ENCODE data around the gene PDE7B. TPM values are rescaled to one million over a fixed set of nuclear protein-coding genes. Genes with fewer than 3 reads are reported as not detected.

The PDE7B gene
- total and polyA plus RNA-seq, 4 donors = 0.26 to 3.7 (median 1.8) TPM

GRCh38 chr6:136022224-136022874 lies 170.8 kb downstream of the PDE7B start:
- no peak for ATAC-seq (ENCODE audit: insufficient read depth, low FRiP score)
- TF ChIP-seq, protein P1, sequence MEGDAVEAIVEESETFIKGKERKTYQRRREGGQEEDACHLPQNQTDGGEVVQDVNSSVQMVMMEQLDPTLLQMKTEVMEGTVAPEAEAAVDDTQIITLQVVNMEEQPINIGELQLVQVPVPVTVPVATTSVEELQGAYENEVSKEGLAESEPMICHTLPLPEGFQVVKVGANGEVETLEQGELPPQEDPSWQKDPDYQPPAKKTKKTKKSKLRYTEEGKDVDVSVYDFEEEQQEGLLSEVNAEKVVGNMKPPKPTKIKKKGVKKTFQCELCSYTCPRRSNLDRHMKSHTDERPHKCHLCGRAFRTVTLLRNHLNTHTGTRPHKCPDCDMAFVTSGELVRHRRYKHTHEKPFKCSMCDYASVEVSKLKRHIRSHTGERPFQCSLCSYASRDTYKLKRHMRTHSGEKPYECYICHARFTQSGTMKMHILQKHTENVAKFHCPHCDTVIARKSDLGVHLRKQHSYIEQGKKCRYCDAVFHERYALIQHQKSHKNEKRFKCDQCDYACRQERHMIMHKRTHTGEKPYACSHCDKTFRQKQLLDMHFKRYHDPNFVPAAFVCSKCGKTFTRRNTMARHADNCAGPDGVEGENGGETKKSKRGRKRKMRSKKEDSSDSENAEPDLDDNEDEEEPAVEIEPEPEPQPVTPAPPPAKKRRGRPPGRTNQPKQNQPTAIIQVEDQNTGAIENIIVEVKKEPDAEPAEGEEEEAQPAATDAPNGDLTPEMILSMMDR (IDR thresholded peaks at IDR 0.05; ENCODE audit: control extremely low read depth, extremely low read depth) = no peak
- Histone ChIP-seq H3K27ac (ENCODE audit: low read depth in 1 of 2, low read length in 1 of 2) (no peak overlapping the region), H3K36me3 (ENCODE audit: control insufficient read depth in 4 of 4, insufficient read depth in 4 of 4, low read length in 4 of 4) (no peaks in the 10 kb centered on the region), H3K9ac (ENCODE audit: insufficient read depth in 1 of 2, low read length in 2 of 2) (no peak overlapping the region), H3K4me3 (no peak overlapping the region), H3K9me3 (ENCODE audit: control insufficient read depth in 4 of 4, insufficient read depth in 3 of 4, low read length in 3 of 4) (no peaks in the 10 kb centered on the region), H3K27me3 (ENCODE audit: control insufficient read depth in 3 of 3, insufficient read depth in 3 of 3, low read length in 2 of 3) (no peaks in the 10 kb centered on the region), H3K4me1 (ENCODE audit: control insufficient read depth in 5 of 5, insufficient read depth in 5 of 5, low read length in 5 of 5) (peaks cover 0 to 5% (median 0%) of the 10 kb centered on the region in 5 donors)
- WGBS, 2 donors = 79 to 86% methylated on average over 3 of the region's 3 CpGs
- no peak for DNase-seq

DNA sequence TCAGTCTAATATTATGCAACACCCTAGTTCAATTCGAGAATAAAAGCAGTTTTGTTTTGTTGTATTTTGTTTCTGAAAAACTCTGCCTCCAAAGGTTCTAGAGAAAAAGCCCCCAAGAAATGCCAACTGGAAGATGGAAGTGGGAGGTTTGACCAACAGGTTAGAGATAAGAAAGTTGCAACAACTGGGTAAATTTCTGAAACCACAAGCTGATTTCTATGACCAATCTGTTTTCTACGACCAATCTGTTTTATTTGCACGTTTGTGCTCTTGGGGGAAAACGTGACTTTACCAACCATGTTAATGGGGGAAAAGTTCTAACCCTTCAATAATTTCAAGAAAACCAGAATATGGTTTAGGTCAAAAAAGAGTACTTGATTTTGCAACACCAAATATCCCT lies 173.2 kb downstream of the PDE7B start:
- ATAC-seq (ENCODE audit: insufficient read depth, low FRiP score) = no peak
- Histone ChIP-seq H3K9ac (ENCODE audit: insufficient read depth in 1 of 2, low read length in 2 of 2) (no peak overlapping the region), H3K27me3 (ENCODE audit: control insufficient read depth in 3 of 3, insufficient read depth in 3 of 3, low read length in 2 of 3) (peaks cover 0 to 2% (median 0%) of the 10 kb centered on the region in 3 donors), H3K4me1 (ENCODE audit: control insufficient read depth in 5 of 5, insufficient read depth in 5 of 5, low read length in 5 of 5) (peaks cover 0 to 5% (median 0%) of the 10 kb centered on the region in 5 donors), H3K4me3 (no peak overlapping the region), H3K27ac (ENCODE audit: low read depth in 1 of 2, low read length in 1 of 2) (no peak overlapping the region), H3K9me3 (ENCODE audit: control insufficient read depth in 4 of 4, insufficient read depth in 3 of 4, low read length in 3 of 4) (no peaks in the 10 kb centered on the region), H3K36me3 (ENCODE audit: control insufficient read depth in 4 of 4, insufficient read depth in 4 of 4, low read length in 4 of 4) (no peaks in the 10 kb centered on the region)
- TF ChIP-seq, protein P1 (IDR thresholded peaks at IDR 0.05; ENCODE audit: control extremely low read depth, extremely low read depth) = no peak
- DNase-seq = no peak
- WGBS, 2 donors = 79 to 84% methylated on average over 4 of the region's 4 CpGs

DNA sequence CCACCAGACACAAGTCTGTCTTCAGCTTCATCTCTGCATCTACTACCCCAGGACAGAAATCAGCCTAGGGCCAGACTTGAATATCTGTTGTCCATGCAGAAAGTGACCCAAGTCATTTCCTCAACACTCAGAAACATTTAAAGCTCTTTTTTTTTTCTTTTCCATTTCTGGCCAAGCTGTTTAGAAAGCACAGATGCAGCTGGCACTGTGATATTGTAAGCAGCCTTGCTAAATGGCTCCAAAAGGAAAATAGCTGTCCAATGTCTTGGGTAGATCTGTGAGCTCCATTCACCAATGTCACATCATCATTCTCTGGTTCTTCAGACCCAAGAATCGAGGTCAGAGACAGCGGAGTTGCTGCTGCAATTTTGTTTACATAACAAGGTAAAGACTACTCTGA lies 174.2 kb downstream of the PDE7B start:
- TF ChIP-seq, protein P1 (IDR thresholded peaks at IDR 0.05; ENCODE audit: control extremely low read depth, extremely low read depth) = no peak
- 72 to 75% methylated on average over 2 of the region's 2 CpGs for WGBS, 2 donors
- no peak overlapping the region for H3K27ac ChIP-seq (ENCODE audit: low read depth in 1 of 2, low read length in 1 of 2)
- no peaks in the 10 kb centered on the region for H3K36me3 ChIP-seq (ENCODE audit: control insufficient read depth in 4 of 4, insufficient read depth in 4 of 4, low read length in 4 of 4)
- H3K9me3 ChIP-seq (ENCODE audit: control insufficient read depth in 4 of 4, insufficient read depth in 3 of 4, low read length in 3 of 4) = no peaks in the 10 kb centered on the region
- H3K27me3 ChIP-seq (ENCODE audit: control insufficient read depth in 3 of 3, insufficient read depth in 3 of 3, low read length in 2 of 3) = peaks cover 0 to 2% (median 0%) of the 10 kb centered on the region in 3 donors
- no peak overlapping the region for H3K4me3 ChIP-seq
- no peak for ATAC-seq (ENCODE audit: insufficient read depth, low FRiP score)
- H3K9ac ChIP-seq (ENCODE audit: insufficient read depth in 1 of 2, low read length in 2 of 2) = no peak overlapping the region
- peak in 2 of 3 donors; percentile 38 to 61 for DNase-seq
- H3K4me1 ChIP-seq (ENCODE audit: control insufficient read depth in 5 of 5, insufficient read depth in 5 of 5, low read length in 5 of 5) = peaks cover 0 to 5% (median 0%) of the 10 kb centered on the region in 5 donors

All from lung (tissue), 12 donors.